Measurements from ENCODE around the gene PDE4C.

PDE4C gene

DNA sequence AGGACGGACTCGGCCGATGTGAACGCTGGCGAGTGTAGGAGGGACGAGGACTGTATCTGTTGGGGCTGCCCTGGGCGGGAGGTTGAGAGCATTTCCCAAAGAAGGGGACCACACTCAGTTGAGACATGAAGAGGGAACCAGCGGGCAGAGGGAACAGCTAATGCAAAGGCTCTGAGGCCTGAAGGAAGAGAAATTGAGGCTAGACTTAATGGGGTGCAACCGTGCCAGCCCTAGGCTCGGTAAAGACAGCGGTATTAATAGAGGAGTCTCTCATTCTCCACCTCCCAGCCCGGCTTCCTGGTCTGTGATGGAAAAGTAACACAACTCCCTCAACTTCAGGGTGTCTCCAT, 32.1 kb downstream of the PDE4C start:
- no peak for DNase-seq (ENCODE audit: extremely low read depth, low read depth)
- TF ChIP-seq, protein P1, sequence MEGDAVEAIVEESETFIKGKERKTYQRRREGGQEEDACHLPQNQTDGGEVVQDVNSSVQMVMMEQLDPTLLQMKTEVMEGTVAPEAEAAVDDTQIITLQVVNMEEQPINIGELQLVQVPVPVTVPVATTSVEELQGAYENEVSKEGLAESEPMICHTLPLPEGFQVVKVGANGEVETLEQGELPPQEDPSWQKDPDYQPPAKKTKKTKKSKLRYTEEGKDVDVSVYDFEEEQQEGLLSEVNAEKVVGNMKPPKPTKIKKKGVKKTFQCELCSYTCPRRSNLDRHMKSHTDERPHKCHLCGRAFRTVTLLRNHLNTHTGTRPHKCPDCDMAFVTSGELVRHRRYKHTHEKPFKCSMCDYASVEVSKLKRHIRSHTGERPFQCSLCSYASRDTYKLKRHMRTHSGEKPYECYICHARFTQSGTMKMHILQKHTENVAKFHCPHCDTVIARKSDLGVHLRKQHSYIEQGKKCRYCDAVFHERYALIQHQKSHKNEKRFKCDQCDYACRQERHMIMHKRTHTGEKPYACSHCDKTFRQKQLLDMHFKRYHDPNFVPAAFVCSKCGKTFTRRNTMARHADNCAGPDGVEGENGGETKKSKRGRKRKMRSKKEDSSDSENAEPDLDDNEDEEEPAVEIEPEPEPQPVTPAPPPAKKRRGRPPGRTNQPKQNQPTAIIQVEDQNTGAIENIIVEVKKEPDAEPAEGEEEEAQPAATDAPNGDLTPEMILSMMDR (IDR thresholded peaks at IDR 0.05; ENCODE audit: low read depth, low read length), result no peak

DNA sequence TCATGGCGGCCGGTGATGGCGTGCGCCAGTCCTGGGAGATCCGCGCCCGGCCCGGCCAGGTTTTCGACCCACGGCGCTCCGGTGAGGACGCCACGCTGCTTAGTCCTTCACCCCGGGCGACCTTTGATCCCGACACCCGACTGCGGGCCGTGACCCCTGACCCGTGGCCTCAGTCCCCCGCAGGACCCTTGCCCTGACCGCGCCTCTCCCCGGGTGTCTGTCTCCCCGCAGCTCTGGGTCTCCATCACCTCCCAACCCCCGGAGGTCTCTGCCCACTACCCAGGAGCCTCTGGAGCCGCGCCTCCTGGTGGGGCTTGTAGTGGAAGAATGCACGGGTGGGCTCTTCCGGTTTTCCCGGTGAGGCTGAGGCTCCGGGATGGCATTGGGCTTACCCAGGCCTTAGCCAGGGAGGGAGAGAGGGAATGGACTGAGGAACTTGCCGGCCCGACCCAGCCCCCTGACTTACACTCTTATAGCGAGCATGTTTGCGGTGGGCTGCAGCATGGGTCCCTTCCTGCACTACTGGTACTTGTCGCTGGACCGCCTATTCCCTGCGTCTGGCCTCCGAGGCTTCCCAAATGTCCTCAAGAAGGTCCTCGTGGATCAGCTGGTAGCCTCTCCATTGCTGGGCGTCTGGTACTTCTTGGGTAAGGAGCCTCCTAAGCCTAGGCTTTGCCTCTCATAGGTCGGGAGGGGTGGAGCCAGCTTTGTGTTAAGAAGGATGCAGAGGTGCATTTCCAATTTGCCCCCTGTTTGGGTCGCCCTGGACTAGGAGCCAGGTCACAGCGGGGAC, 32.7 kb downstream of the PDE4C start:
- no peak for DNase-seq (ENCODE audit: extremely low read depth, low read depth)
- TF ChIP-seq, protein P1 (IDR thresholded peaks at IDR 0.05; ENCODE audit: low read depth, low read length), result no peak; the same call in 1 of the 2 replicates

- TF ChIP-seq, protein P1 (IDR thresholded peaks at IDR 0.05; ENCODE audit: low read depth, low read length), result no peak
- peak; percentile 100 for DNase-seq (ENCODE audit: extremely low read depth, low read depth)
These were observed 33.4 kb downstream of the PDE4C start, which contains the start of gene MPV17L2 for GRCh38 chr19:18192673-18193387. TSS of gene MPV17L2 (plus strand) at chr19:18193218. CDS start at chr19:18193282, 64 bp downstream.

GRCh38 chr19:18191640-18192062, 34.6 kb downstream of the PDE4C start:
- TF ChIP-seq, protein P1 (IDR thresholded peaks at IDR 0.05; ENCODE audit: low read depth, low read length), result no peak
- DNase-seq (ENCODE audit: extremely low read depth, low read depth), result no peak

GRCh38 chr19:18190278-18190677, 36.0 kb downstream of the PDE4C start:
- TF ChIP-seq, protein P1 (IDR thresholded peaks at IDR 0.05; ENCODE audit: low read depth, low read length), result no peak
- no peak for DNase-seq (ENCODE audit: extremely low read depth, low read depth)

- no peak for DNase-seq (ENCODE audit: extremely low read depth, low read depth)
- TF ChIP-seq, protein P1 (IDR thresholded peaks at IDR 0.05; ENCODE audit: low read depth, low read length), result no peak
These were observed 40.7 kb downstream of the PDE4C start for GRCh38 chr19:18185538-18185937.

- TF ChIP-seq, protein P1 (IDR thresholded peaks at IDR 0.05; ENCODE audit: low read depth, low read length), result no peak
- DNase-seq (ENCODE audit: extremely low read depth, low read depth), result no peak
These were observed 42.7 kb downstream of the PDE4C start for GRCh38 chr19:18183529-18183928.

Measured in AG09319 (cell line).